ENCODE data around the gene LAMA5. TPM values are rescaled to one million over a fixed set of nuclear protein-coding genes. Genes with fewer than 3 reads are reported as not detected.

LAMA5 gene
- total RNA-seq, 4 donors from 2014 or later, result 14.1 to 131 (median 34.5) TPM

DNA sequence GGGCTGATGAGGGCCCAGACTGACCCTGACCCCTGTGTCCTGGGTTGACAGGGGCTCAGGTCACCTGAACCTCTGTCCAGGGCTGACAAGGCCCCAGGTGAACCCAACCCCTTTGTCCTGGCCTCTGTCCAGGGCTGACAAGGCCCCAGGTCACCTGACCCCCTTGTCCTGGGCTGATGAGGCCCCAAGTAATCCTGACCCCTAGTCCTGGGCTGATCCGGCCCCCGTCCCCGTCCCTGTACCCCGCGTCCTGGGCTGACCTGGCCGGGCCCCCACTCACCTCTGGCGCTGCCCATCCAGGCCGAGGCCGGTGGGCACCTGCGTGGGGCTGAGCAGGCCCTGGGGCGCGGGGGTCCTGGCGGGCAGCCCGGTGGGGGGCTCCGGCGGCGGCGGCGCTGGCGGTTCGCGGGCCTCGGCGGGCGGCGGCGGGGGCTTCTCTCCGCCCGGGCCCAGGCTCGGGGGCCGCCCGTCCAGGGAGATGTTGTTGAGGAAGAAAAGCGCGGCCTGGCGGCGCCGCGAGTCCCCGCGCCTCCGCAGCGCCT is 39.6 kb upstream of the LAMA5 start:
- TF ChIP-seq, protein P1, sequence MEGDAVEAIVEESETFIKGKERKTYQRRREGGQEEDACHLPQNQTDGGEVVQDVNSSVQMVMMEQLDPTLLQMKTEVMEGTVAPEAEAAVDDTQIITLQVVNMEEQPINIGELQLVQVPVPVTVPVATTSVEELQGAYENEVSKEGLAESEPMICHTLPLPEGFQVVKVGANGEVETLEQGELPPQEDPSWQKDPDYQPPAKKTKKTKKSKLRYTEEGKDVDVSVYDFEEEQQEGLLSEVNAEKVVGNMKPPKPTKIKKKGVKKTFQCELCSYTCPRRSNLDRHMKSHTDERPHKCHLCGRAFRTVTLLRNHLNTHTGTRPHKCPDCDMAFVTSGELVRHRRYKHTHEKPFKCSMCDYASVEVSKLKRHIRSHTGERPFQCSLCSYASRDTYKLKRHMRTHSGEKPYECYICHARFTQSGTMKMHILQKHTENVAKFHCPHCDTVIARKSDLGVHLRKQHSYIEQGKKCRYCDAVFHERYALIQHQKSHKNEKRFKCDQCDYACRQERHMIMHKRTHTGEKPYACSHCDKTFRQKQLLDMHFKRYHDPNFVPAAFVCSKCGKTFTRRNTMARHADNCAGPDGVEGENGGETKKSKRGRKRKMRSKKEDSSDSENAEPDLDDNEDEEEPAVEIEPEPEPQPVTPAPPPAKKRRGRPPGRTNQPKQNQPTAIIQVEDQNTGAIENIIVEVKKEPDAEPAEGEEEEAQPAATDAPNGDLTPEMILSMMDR (IDR thresholded peaks at IDR 0.05; ENCODE audit: low read depth), result no peak

DNA sequence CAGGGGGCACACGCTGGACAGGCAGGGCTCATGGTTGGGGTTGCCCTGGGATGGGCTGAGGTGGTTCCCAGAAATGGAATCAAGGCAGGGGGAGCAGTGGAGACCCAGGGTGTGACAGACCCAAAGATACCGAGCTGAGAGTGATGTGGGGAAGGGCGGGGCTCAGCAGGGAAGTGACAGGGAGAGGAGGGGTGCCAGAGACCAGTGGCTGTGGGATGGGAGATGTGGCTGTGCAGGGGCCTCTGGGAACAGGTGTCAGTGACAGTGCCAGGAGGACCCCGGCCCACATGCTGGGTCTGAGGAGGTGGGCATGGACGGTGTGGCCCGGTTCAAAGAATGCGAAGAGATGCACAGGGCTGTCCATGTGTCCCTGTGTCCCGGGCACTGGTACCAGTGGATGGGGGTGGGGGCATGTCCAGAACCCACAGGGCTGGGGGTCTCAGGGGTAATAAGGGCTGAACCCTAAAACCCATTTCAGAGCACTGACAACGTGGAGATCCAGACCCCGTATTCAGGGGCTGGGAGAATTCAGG is 38.9 kb upstream of the LAMA5 start:
- TF ChIP-seq, protein P1 (IDR thresholded peaks at IDR 0.05; ENCODE audit: low read depth), result no peak

DNA sequence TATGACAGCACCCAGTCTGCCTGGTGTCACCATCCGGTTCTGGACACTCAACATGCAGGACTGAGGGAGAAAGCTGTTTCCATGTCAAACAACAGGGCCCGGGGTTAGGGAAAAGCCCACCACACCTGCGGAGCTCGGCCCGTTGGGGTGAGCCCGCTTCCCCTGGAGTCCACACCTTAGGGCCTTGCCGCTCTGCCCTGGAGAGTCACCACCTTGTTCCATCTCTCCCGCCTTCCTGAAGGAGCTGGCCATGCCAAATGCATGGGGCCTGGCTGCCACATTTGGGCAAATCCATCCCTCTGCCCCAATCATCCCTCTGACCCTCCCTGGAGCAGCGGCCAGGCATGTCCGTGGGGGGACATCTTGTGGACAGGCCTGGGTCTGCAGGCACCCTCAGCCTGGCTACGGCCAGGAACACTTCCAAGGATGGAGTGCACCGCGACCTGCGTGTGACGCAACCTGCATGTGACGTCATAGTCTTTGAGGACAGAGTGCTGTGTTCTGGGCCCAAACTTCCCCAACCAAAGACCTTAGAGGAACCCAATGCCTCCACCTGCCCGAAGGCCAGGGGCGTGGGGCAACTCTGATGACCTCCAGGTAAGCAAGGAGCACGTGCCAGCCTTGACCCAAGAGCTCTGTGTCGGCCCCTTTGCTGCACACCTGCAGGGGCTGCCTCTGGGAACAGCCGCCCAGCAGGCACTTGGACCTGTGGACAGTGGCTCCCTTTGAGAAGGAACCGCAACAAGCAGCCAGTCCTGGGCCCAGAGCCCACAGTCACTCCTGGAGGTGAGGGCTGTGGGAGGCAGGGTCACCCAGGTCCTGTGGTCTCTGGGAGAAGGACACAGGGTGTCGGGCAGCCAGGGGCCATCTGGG is 38.2 kb upstream of the LAMA5 start:
- TF ChIP-seq, protein P1 (IDR thresholded peaks at IDR 0.05; ENCODE audit: low read depth), result no peak

DNA sequence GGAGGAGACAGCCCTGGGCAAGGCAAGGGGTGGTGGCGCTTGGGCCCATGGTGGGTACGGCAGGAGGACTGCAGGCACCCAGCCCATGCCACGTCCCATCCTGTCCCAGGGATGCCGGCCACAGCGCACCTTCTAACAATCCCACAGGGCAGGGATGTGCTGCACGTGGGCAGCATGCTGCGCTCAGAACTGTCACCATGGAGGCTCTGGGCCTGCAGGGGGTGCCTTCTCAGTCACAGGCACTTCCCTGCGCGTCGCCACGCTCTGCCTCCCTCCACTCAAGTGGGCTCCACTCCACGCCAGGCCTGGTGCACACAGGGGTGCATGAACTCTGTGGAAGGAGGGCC is 37.6 kb upstream of the LAMA5 start:
- TF ChIP-seq, protein P1 (IDR thresholded peaks at IDR 0.05; ENCODE audit: low read depth), result no peak

DNA sequence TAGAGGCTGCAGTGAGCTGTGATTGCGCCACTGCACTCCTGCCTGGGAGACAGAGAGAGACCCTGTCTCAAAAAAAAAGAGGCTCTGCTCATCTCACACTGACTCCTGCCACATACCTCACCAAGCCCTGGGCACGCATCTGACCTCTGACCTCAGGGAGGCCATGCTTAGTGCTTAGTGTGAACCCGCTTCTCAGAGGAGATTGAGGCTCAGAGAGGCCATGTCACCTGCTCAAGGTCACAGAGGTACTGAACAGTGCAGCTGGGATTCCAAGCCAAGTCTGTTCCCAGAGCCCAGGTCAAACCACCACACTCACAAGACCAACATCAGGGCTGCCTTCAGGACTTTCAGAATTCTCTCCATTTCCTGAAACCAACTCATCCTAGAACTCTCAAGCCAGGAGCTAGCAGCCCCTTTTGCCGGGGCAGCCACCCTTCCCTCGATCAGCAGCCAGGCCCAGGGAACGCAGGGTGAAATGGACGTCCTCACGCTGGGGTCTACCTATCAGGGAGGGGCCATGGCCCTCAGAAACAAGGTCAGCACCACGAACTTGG is 37.1 kb upstream of the LAMA5 start:
- TF ChIP-seq, protein P1 (IDR thresholded peaks at IDR 0.05; ENCODE audit: low read depth), result no peak

DNA sequence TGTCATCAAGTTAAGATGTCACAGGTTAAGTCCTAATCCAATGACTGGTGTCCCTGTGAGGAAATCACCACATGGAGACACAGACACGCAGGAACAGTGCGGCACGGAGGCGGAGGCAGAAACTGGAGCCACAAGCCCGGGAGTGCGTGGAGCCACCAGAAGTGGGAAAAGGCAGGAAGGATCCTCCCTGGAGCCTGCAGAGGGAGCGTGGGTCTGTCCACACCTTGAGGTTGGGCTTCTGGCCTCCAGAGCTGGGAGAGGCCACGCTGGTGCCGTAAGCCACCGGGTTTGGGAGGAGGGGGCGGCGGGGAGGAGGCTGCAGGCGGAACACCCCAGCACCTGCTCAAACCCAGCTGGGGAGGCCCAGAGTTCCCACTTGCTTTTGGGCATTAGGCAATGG is 36.2 kb upstream of the LAMA5 start:
- TF ChIP-seq, protein P1 (IDR thresholded peaks at IDR 0.05; ENCODE audit: low read depth), result no peak

DNA sequence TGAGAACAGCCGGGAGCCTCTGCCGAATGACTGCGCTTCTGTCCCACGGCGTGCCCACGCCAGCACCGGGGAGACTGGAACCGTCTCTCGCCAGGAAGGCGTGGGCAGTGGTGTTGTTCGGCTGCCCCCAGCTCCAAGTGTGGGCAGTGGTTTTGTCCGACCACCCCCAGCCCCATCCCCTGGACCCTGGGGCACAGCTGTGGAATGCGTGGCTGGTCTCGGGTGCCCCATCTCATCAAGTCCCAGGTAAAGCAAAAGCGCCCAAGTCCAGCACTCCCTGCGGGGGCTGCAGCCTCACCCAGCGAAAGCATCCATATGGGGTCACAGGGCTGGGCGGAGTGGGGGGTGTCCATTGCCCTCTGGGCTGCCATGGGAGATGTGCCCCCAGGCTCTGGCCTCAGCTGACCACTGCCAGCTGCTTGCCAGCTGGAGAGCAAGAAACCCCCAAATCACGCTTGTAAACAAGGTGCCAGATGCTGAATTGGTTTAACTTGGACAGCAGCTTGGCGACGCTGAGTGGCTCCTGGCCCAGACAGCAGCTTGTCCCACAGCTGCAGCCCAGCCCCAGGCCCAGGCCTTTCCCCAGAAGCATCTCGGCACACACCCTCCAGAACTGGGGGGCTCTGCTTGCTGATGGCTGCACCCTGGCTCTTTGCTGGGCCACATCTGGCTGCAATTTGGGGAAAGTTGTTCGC is 35.5 kb upstream of the LAMA5 start:
- TF ChIP-seq, protein P1 (IDR thresholded peaks at IDR 0.05; ENCODE audit: low read depth), result no peak

Measured in subcutaneous adipose tissue (tissue), 4 donors.